Adrenal gland (tissue), 12 donors: ENCODE measurements around the gene CNTN4. TPM values are rescaled to one million over a fixed set of nuclear protein-coding genes. Genes with fewer than 3 reads are reported as not detected.

Source experiments
- DNase-seq, 7 donors: peaks; one replicate each; pipeline ENCODE4 v3.0.0-alpha.2; 2019 to 2020
- H3K27ac ChIP-seq, 5 donors: fragments of 200-600 bp; sonication (generic) in 4 of 5; 1 replicate in 3 of 5; 2 replicates in 2 of 5; pipeline versions ENCODE4 v1.5.1 to v1.8.0; 2016 to 2020; ENCODE audit warnings: mild to moderate bottlenecking in 1 of 5
- H3K27me3 ChIP-seq: fragments of 200-600 bp; 2 replicates; pipeline ENCODE4 v1.8.0; 2021
- H3K36me3 ChIP-seq, 2 donors: fragments of 200-600 bp; replicated peaks in 1 of 2; 1 replicate in 1 of 2; 2 replicates in 1 of 2; pipeline versions ENCODE4 v1.5.1 to v1.8.0; 2018 to 2022
- H3K4me1 ChIP-seq, 2 donors: fragments of 200-600 bp; replicated peaks in 1 of 2; 1 replicate in 1 of 2; 2 replicates in 1 of 2; pipeline versions ENCODE4 v1.5.1 to v1.8.0; 2018 to 2021
- H3K4me3 ChIP-seq, 4 donors: fragments of 200-600 bp; sonication (generic) in 3 of 4; one replicate each; pipeline ENCODE4 v1.5.1; 2016 to 2018
- H3K9me3 ChIP-seq, 3 donors: fragments of 200-600 bp; sonication (generic) in 1 of 3; replicated peaks in 1 of 3; 1 replicate in 2 of 3; 2 replicates in 1 of 3; pipeline versions ENCODE4 v1.5.1 to v1.8.0; 2016 to 2021
- CTCF ChIP-seq, 6 experiments: fragments of 450-650 bp in 4 of 6; fragments of 200-600 bp in 2 of 6; sonication (generic) in 1 of 6; IDR thresholded peaks; 1 replicate in 5 of 6; 2 replicates in 1 of 6; pipeline versions ENCODE4 v1.5.1 to v1.8.0; 2016 to 2021; ENCODE audit warnings: antibody characterized with exemption in 6 of 6, mild to moderate bottlenecking in 2 of 6, moderate library complexity in 1 of 6
- POLR2A ChIP-seq, 2 donors: fragments of 450-650 bp; IDR thresholded peaks; one replicate each; pipeline ENCODE4 v1.6.1; 2017; ENCODE audit warnings: antibody characterized with exemption in 2 of 2, mild to moderate bottlenecking in 2 of 2, moderate library complexity in 1 of 2
- WGBS, 4 donors: extraction: QIAGEN DNeasy Blood & Tissue Kit in 2 of 4; methylation state at CpG; one replicate each; pipeline versions ENCODE4 v1.1.5 to v1.1.7; 2013 to 2017; 5-methylcytosine and 5-hydroxymethylcytosine counted together
- intact Hi-C, 2 donors: fragments of 100-400 bp; cut with DNase I; formaldehyde crosslinking; loops; one replicate each; pipeline versions ENCODE4 v1.14.1 to v1.15.0; 2022 to 2023
- polyA plus RNA-seq, 3 donors: library from polyadenylated mRNA; stranded (reverse); fragments of 200-250 nt in 2 of 3; fragments of 350-450 nt in 1 of 3; fragmentation: Illumina TruSeq in 1 of 3; extraction: RNeasy Lipid Tissue Mini Kit (QIAGEN cat#74804) in 1 of 3; gene quantifications; one replicate each; pipeline ENCODE4 v1.2.3, GENCODE V29; 2013 to 2014
- total RNA-seq, 9 donors: library from RNA; depleted of rRNA in 4 of 9; stranded (reverse); fragments of >200 nt in 4 of 9; fragments of 120-200 nt in 1 of 9; fragmentation: NEBNext Ultra II Directional in 1 of 9; extraction: Animal tissue kit (Norgen Biotek cat#: 25700) in 1 of 9; gene quantifications; one replicate each; pipeline versions ENCODE4 v1.1.0 to v1.2.4, GENCODE V29; 2013 to 2023
- donor health status: healthy with polysubstance abuse.
- donor health status: Bipolar disorder and iron deficiency.
- donor health status: DM: yes; HTN: yes; CAD: no.
- donor health status: DM: no; HTN: no; CAD: no.
- donor health status: DM: no; HTN: no; CAD: no.
- donor health status: DM: yes; HTN: yes; CAD: no.

The CNTN4 gene
- total and polyA plus RNA-seq, 12 donors = 0.17 to 9.2 (median 1.6) TPM

GRCh38 chr3:2657971-2658370 lies 559.3 kb downstream of the CNTN4 start:
- WGBS, 4 donors = 72 to 80% (median 73%) methylated on average over 6 of the region's 6 CpGs
- TF ChIP-seq POLR2A (IDR thresholded peaks at IDR 0.05) (no peak), CTCF (IDR thresholded peaks at IDR 0.05) (no peak)
- intact Hi-C loops = no loop called here
- Histone ChIP-seq H3K4me3 (no peak overlapping the region), H3K27me3 (no peaks in the 10 kb centered on the region), H3K36me3 (no peaks in the 10 kb centered on the region), H3K4me1 (no peaks in the 10 kb centered on the region), H3K9me3 (no peaks in the 10 kb centered on the region), H3K27ac (no peak overlapping the region)
- no peak for DNase-seq

- H3K4me1 ChIP-seq = no peaks in the 10 kb centered on the region
- DNase-seq = no peak
- no peaks in the 10 kb centered on the region for H3K27me3 ChIP-seq
- no peak overlapping the region for H3K4me3 ChIP-seq
- no peaks in the 10 kb centered on the region for H3K36me3 ChIP-seq
- 40 to 57% (median 46%) methylated on average over 3 of the region's 3 CpGs for whole genome bisulfite sequencing, 4 donors
- no peaks in the 10 kb centered on the region for H3K9me3 ChIP-seq
- H3K27ac ChIP-seq = no peak overlapping the region
- intact Hi-C loops = no loop called here
- TF ChIP-seq POLR2A (IDR thresholded peaks at IDR 0.05) = no peak
- TF ChIP-seq CTCF (IDR thresholded peaks at IDR 0.05) = no peak
Observed at GRCh38 chr3:2659896-2660295, 561.2 kb downstream of the CNTN4 start.

GRCh38 chr3:2661078-2661477 lies 562.4 kb downstream of the CNTN4 start:
- Histone ChIP-seq H3K9me3 (no peaks in the 10 kb centered on the region), H3K4me1 (no peaks in the 10 kb centered on the region), H3K27me3 (no peaks in the 10 kb centered on the region), H3K36me3 (no peaks in the 10 kb centered on the region), H3K4me3 (no peak overlapping the region), H3K27ac (no peak overlapping the region)
- intact Hi-C loops = no loop called here
- no peak for DNase-seq
- TF ChIP-seq CTCF (IDR thresholded peaks at IDR 0.05) (no peak), POLR2A (IDR thresholded peaks at IDR 0.05) (no peak)
- 54 to 85% (median 66%) methylated on average over 1 of the region's 1 CpG for WGBS, 4 donors

- no peak for DNase-seq
- Histone ChIP-seq H3K4me1 (no peaks in the 10 kb centered on the region), H3K27ac (no peak overlapping the region), H3K4me3 (no peak overlapping the region), H3K27me3 (no peaks in the 10 kb centered on the region), H3K36me3 (no peaks in the 10 kb centered on the region), H3K9me3 (no peaks in the 10 kb centered on the region)
- no peak for TF ChIP-seq POLR2A (IDR thresholded peaks at IDR 0.05)
- no peak for TF ChIP-seq CTCF (IDR thresholded peaks at IDR 0.05)
- intact Hi-C loops = no loop called here
- 67 to 83% (median 78%) methylated on average over 2 of the region's 2 CpGs for WGBS, 4 donors
Observed at GRCh38 chr3:2677501-2677900, 578.8 kb downstream of the CNTN4 start.
